HEK293 (cell line): ENCODE measurements around the gene SCAF1.

Experiments used
- TCF7L2 ChIP-seq: IDR thresholded peaks from 2 replicates; pipeline ENCODE4 v1.6.1; 2011; ENCODE audit warnings: low read depth, mild to moderate bottlenecking, inconsistent platforms, low read length, moderate library complexity, borderline replicate concordance
- ZFP3 ChIP-seq: fragments of 450-650 bp; formaldehyde crosslinking; IDR thresholded peaks from 2 replicates; pipeline ENCODE4 v1.5.1; 2016; ENCODE audit warnings: low read depth, missing biosample characterization, missing genetic modification characterization
- TF ChIP-seq, protein P1 (sequence below): fragments of 450-650 bp; formaldehyde crosslinking; IDR thresholded peaks from 2 replicates; pipeline ENCODE4 v1.5.1; 2016; ENCODE audit warnings: missing biosample characterization, missing genetic modification characterization
- TF ChIP-seq, protein P2 (sequence below): fragments of 450-650 bp; formaldehyde crosslinking; optimal IDR thresholded peaks from 2 replicates; pipeline ENCODE3; 2016; ENCODE audit warnings: missing biosample characterization, mild to moderate bottlenecking, missing genetic modification characterization
- TF ChIP-seq, protein P3 (sequence below): fragments of 450-650 bp; formaldehyde crosslinking; IDR thresholded peaks from 2 replicates; pipeline ENCODE4 v1.5.1; 2016; ENCODE audit warnings: missing biosample characterization, missing genetic modification characterization
- TF ChIP-seq, protein P4 (sequence below): fragments of 450-650 bp; formaldehyde crosslinking; IDR thresholded peaks from 2 replicates; pipeline ENCODE4 v1.5.1; 2016; ENCODE audit warnings: missing biosample characterization, missing genetic modification characterization

DNA sequence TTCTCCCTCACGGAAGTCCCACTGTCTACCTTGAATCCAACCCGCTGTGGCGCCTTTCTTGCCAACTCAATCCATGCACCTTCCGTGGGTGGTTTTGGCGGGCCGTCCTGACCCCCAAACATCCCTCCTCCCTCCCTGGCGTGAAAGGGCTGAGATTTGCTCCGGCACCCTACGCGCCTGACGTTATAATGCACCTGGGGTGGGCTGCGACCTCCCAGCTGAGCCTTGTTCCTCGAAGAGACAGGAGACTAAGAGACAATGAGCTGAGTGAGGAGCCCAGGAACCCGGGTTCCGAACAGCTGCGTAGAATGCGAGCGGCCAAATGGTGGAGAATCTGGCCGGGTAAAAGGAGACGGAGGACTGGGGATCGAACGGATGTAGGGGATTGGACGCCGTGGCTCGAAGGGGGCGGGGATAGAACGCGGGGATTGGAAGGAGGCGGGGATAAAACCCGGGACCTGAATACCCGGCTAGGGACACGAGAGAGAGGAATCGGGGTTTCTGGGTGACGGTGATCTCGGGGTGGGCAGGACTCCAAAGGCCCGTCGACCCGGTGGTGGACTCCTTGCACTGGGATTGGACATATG lies 48.7 kb downstream of the SCAF1 start, which contains the start of gene CPT1C:
- TF ChIP-seq, protein P1, sequence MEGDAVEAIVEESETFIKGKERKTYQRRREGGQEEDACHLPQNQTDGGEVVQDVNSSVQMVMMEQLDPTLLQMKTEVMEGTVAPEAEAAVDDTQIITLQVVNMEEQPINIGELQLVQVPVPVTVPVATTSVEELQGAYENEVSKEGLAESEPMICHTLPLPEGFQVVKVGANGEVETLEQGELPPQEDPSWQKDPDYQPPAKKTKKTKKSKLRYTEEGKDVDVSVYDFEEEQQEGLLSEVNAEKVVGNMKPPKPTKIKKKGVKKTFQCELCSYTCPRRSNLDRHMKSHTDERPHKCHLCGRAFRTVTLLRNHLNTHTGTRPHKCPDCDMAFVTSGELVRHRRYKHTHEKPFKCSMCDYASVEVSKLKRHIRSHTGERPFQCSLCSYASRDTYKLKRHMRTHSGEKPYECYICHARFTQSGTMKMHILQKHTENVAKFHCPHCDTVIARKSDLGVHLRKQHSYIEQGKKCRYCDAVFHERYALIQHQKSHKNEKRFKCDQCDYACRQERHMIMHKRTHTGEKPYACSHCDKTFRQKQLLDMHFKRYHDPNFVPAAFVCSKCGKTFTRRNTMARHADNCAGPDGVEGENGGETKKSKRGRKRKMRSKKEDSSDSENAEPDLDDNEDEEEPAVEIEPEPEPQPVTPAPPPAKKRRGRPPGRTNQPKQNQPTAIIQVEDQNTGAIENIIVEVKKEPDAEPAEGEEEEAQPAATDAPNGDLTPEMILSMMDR (tag by site-specific recombination): no peak
- no peak for TF ChIP-seq TCF7L2
- TF ChIP-seq, protein P2, sequence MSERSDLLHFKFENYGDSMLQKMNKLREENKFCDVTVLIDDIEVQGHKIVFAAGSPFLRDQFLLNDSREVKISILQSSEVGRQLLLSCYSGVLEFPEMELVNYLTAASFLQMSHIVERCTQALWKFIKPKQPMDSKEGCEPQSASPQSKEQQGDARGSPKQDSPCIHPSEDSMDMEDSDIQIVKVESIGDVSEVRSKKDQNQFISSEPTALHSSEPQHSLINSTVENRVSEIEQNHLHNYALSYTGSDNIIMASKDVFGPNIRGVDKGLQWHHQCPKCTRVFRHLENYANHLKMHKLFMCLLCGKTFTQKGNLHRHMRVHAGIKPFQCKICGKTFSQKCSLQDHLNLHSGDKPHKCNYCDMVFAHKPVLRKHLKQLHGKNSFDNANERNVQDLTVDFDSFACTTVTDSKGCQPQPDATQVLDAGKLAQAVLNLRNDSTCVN (tag by site-specific recombination): no peak
- TF ChIP-seq, protein P3, sequence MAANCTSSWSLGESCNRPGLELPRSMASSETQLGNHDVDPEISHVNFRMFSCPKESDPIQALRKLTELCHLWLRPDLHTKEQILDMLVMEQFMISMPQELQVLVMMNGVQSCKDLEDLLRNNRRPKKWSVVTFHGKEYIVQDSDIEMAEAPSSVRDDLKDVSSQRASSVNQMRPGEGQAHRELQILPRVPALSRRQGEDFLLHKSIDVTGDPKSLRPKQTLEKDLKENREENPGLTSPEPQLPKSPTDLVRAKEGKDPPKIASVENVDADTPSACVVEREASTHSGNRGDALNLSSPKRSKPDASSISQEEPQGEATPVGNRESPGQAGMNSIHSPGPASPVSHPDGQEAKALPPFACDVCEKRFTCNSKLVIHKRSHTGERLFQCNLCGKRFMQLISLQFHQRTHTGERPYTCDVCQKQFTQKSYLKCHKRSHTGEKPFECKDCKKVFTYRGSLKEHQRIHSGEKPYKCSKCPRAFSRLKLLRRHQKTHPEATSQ (tag by site-specific recombination): no peak
- TF ChIP-seq, protein P4, sequence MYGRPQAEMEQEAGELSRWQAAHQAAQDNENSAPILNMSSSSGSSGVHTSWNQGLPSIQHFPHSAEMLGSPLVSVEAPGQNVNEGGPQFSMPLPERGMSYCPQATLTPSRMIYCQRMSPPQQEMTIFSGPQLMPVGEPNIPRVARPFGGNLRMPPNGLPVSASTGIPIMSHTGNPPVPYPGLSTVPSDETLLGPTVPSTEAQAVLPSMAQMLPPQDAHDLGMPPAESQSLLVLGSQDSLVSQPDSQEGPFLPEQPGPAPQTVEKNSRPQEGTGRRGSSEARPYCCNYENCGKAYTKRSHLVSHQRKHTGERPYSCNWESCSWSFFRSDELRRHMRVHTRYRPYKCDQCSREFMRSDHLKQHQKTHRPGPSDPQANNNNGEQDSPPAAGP (tag by site-specific recombination): no peak
- no peak for TF ChIP-seq ZFP3
